ENCODE results near the gene CDK14. TPM values are rescaled to one million over a fixed set of nuclear protein-coding genes. Genes with fewer than 3 reads are reported as not detected.

The CDK14 gene
- total and polyA plus RNA-seq, 10 of the 15 experiments (the other 5 are each of a cell fraction or from before 2014, with no cell fraction given): 6.5 to 61.3 (median 24.2) TPM

DNA sequence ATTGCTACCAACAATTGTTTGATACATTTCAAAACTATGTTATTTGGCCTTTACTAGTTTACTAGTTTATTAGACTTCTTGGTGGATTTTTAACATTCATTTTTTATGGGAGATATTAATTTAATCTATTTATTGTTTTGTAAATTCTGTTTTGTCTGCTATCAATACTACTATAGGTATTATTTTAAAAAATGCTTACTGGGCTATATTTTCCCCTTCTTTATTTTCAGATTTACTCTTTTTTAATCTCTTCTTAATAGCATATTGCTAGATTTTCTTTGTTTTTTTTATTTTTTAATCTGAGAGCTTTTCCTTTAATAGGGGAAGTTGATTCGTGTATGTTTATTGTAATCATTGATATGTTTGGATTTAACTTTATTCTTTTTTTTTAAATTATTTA lies 147.5 kb downstream of the CDK14 start:
- H3K79me2 ChIP-seq (ENCODE audit: control insufficient read depth, insufficient read depth, low read length): no peaks in the 10 kb centered on the region; the same call in 1 of the 2 replicates
- H3K9ac ChIP-seq (ENCODE audit: control insufficient read depth, insufficient read depth, low read length): no peak overlapping the region
- H3K36me3 ChIP-seq (ENCODE audit: control insufficient read depth in 2 of 2, insufficient read depth in 2 of 2, low read length in 1 of 2): no peaks in the 10 kb centered on the region
- SMC1A ChIA-PET (ENCODE audit: uncharacterized antibody, unreplicated experiment): interaction anchor here (0.7 to 1.4 kb wide), 6 partner anchors 12 to 110 kb away, joined by 3 to 8 read pairs (median 4); no protein-coding TSS in a partner anchor
- H3K27me3 ChIP-seq (replicated peaks in 1 of 2; ENCODE audit: control insufficient read depth in 2 of 2, insufficient read depth in 2 of 2, low read length in 1 of 2): no peaks in the 10 kb centered on the region
- H3K27ac ChIP-seq (ENCODE audit: control insufficient read depth, insufficient read depth): no peak overlapping the region
- WGBS (ENCODE audit: insufficient coverage, insufficient replicate concordance, low lambda C conversion rate, missing lambda C conversion rate): 48% methylated on average over 1 of the region's 1 CpG
- intact Hi-C loops (cut with micrococcal nuclease; ENCODE audit: unreplicated experiment) (no loop called here), in situ Hi-C loops (cut with MboI) (no loop called here)
- H3K4me1 ChIP-seq (ENCODE audit: control insufficient read depth, insufficient read depth, low read length): no peaks in the 10 kb centered on the region
- no peak overlapping the region for H3K4me2 ChIP-seq (ENCODE audit: control insufficient read depth, insufficient read depth)
- no peak overlapping the region for H2AFZ ChIP-seq (ENCODE audit: control insufficient read depth, low read depth, low read length)
- POLR2A ChIA-PET: no interaction called here
- no peaks in the 10 kb centered on the region for H4K20me1 ChIP-seq (ENCODE audit: control insufficient read depth, insufficient read depth)
- RAD21 ChIA-PET (ENCODE audit: unreplicated experiment): interaction anchor here (1.2 to 1.8 kb wide), 2 partner anchors 33 to 35 kb away, joined by 3 to 8 read pairs; no protein-coding TSS in a partner anchor
- H3K9me3 ChIP-seq (replicated peaks; ENCODE audit: control insufficient read depth, insufficient read depth, low read length): no peaks in the 10 kb centered on the region; the same call in 2 of the 3 replicates
- no peak for FAIRE-seq
- CTCF ChIA-PET: interaction anchor here (1.5 to 1.9 kb wide), 3 partner anchors 13 to 54 kb away, joined by 3 to 15 read pairs (median 5); no protein-coding TSS in a partner anchor
- no peak for ATAC-seq
- H3K4me3 ChIP-seq: no peak overlapping the region
- no peak for TF ChIP-seq TCF12 (IDR thresholded peaks at IDR 0.05; ENCODE audit: low read depth, low read length)
- TF ChIP-seq CBX3 (IDR thresholded peaks at IDR 0.05; ENCODE audit: borderline replicate concordance, low read depth): no peak
- TF ChIP-seq CBX5 (IDR thresholded peaks at IDR 0.05; ENCODE audit: low read depth): no peak
- TF ChIP-seq FOS (IDR thresholded peaks at IDR 0.05; ENCODE audit: borderline replicate concordance, extremely low read depth, insufficient read length): no peak
- no peak for TF ChIP-seq ZBED1 (IDR thresholded peaks at IDR 0.05; ENCODE audit: borderline replicate concordance)
- no peak for TF ChIP-seq MXI1 (IDR thresholded peaks at IDR 0.05; ENCODE audit: low read depth, low read length)
- TF ChIP-seq ZBTB4 (CRISPR knock-in tag; IDR thresholded peaks at IDR 0.05): no peak
- no peak for TF ChIP-seq PAX5 (IDR thresholded peaks at IDR 0.05; ENCODE audit: borderline replicate concordance, low read depth, low read length)
- TF ChIP-seq BCL3 (IDR thresholded peaks at IDR 0.05; ENCODE audit: borderline replicate concordance, insufficient read depth, low read depth, low read length, poor library complexity, severe bottlenecking): no peak
- TF ChIP-seq YBX1 (IDR thresholded peaks at IDR 0.05): no peak
- TF ChIP-seq CREB1 (IDR thresholded peaks at IDR 0.05; ENCODE audit: low read depth): no peak
- no TSS peak for BruUV-seq (replicated peaks)
- no peak for DNase-seq (ENCODE audit: low read depth, low spot score)

Data from GM12878 (cell line).